Measurements from ENCODE around the gene IRGC.
"Not testable (repeated sequence)": the region's sequence is repeated elsewhere in the genome, so short reads cannot be mapped to it uniquely, and the experiment has no call there.

Gene IRGC

DNA sequence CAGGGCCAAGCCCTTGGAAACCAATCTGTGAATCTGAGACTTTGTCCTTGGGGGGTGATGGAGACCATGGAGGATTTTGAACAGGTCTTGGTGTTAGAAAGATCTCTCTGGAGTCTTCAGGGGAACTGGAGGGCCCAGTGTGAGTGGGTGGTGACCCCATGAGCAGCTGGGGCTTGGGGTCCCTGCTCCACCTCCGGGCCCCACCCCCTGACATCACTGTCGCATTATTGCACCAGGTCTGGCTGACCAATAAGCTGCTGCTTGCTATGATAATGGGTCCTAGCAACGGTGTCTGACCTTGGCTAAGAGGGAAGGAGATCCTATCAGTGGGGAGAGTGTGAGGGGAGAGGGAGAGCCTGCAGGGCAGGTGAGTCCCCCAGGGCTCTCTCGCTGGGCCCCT is at the start of gene IRGC:
TSS of gene IRGC (plus strand) at position 301 of the 400 bp plus-strand sequence. CDS start 2,483 bp downstream, outside the sequence.
- DNase-seq: no peak

- no peak for DNase-seq
These were observed 48.6 kb upstream of the IRGC start for GRCh38 chr19:43667126-43667875.

GRCh38 chr19:43667876-43668405 is 47.9 kb upstream of the IRGC start:
- DNase-seq: no peak

GRCh38 chr19:43668406-43669109 is 47.3 kb upstream of the IRGC start:
- peak; percentile 96 for DNase-seq

GRCh38 chr19:43672061-43672679 is 43.7 kb upstream of the IRGC start:
- no peak for DNase-seq

DNA sequence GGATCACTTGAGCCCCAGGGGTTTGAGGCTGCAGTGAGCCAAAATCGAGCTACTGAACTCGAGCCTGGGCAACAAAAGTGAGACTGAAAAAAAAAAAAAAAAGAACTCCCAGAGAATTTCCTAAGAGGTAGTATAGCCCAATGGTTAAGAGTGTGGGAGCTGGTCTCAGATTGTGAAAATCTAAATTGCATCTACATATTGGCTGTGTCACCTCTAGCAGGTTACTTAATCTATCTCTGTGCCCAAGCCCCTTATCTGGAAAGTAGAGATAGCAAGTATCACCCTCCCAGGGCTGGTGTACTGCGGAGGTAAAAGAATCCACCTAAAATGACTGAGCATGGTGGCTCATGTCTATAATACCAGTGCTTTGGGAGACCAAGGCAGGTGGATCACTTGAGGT is 42.2 kb upstream of the IRGC start:
- DNase-seq: no peak

GRCh38 chr19:43674183-43674582 is 41.7 kb upstream of the IRGC start:
- DNase-seq: no peak

DNA sequence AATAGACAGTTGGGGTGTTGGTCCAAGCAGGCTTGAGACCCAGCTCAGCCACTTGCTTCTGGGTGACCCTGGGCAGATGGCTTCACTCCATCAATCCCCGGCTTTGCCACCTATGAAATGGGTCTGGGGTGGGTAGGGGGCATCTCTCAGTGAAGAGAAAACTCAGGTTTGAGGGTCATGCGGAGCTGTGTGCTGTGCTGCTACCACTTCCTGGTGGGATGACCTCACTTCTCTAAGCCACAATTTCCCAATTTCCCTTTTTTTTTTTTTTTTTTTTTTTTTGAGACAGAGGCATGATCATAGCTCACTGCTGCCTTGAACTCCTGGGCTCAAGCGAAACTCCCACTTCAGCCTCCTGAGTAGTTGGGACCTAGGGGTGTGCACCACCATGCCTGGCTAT is 41.3 kb upstream of the IRGC start:
- no peak for DNase-seq

DNA sequence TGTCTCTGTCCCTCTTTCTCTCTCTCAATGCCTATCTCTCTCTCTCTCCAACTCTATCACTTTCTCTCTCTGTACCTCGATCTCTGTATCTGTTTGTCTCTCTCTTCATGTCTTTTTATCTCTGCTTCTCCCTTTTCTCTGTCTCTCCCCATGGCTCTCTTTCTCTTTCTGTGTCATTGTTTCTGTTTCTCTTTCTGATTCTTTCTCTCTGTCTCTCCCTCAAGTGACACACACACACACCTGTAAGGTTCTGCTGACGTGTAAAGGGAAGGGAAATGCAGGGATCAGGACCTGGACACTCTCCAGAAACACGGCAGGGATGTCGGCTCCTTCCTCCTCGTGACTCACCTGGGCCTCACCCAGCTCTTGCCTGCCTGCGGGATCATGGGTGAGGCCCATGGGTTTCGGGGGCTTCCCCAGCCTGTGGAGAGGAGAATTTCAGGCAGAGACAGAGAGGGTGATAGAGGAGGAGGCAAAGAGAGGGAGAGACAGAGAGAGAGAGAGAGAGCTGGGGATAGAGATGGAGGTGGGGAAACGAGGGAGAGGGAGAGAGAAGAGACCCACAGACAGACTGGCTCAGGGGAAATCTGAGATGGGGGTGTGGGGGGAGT is 40.5 kb upstream of the IRGC start:
- no peak for DNase-seq

DNA sequence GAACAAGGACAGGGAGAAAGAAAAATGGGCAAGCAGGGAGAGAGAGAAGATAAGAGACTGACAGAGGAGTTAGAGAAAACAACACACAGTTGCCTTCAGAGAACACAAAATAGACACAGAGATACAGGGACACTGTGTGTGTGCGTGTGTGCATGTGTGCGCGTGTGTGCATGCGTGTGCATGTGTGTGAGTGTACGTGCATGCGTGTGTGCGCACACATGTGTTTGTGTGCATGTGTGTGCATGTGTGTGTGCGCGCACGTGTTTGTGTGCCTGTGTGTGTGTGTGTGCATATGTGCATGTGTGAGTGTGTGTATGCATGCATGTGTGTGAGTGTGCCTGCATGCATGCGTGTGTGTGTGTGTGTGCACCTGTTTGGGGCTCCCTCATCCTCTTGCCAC is 40.0 kb upstream of the IRGC start:
- DNase-seq: no peak

DNA sequence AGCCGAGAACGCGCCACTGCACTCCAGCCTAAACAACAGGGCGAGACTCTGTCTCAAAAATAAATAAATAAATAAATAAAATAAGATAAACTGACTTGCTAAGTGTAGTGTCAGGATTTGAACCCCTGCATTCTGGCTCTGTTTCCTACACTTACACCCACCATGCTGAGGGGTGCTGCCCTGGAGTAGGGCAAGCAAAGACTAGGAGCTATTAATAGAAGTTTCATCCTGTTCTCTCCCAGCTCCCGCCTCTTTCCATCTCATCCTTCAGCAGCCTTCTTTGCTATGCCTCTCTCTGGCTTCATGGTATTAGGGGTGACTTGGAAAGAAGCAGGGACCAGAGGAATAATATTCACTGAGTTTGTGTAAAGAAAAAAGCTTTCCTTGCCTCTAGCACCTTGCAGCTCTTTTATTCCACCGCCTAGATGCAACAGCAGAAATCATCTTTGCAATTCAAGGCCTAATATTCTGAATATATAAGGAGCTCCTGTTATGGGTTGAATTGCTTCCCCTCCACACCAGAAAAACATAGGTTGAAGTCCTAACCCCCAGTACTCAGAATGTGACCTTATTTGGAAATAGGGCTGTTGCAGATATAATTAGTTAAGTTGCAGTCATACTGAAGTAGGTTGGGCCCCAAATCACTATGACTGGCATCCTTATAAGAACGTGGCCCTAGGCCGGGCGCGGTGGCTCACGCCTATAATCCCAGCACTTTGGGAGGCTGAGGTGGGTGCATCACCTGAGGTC is 37.2 kb upstream of the IRGC start:
- DNase-seq: no peak

GRCh38 chr19:43681821-43682220 is 34.1 kb upstream of the IRGC start:
- no peak for DNase-seq

DNA sequence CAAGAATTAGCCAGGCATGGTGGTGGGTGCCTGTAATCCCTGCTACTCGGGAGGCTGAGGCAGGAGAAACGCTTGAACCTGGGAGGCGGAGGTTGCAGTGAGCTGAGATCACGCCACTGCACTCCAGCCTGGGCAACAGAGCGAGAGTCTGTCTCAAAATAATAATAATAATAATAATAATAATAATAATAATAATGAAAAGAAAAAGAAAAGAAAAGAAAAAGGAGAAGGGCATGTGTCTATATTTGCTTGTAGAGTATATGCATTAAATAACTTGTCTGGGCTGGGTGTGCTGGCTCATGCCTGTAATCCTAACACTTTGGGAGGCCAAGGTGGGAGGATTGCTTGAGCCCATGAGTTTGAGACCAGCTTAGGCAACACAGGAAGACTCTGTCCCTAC is 33.6 kb upstream of the IRGC start:
- not testable (repeated sequence) for DNase-seq

DNA sequence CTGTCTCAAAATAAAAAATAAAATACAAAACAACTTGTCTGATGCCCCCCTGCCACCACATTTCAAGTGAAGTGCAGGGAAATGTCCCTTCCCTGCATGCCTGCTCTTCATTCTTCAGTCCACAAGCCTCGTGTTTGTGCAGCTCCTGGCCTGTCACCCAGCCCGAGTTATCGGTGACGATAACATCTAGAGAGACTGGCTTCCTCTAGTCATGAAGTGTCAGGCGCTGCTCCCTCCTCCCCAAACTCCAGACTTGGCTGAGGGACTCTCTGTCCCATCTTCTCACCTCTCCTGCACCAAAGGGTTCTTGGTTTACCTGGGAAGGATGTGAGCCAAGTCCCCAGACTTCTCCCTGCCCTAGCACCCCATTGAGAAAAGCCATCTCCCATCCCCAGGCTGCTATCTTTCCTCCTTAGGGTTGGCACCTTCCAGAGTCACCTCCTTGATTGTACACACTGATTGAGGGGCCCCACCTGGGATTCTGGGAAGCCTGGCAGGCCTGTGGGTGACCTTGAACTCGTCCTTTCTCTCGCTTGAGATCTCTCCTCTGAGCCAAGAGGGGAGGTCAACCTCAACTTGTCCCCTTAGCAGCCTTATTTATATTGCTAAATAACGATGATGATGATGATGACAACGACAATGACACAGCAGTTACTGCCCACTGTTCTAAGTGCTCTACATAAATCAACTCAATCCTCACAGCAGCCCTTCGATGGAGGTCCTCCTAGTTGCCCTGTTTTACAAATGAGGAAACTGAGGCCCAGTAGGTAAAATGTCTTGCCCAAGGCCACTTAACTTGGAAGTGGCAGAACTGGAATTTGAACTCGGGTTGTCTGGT is 32.8 kb upstream of the IRGC start:
- DNase-seq: no peak

DNA sequence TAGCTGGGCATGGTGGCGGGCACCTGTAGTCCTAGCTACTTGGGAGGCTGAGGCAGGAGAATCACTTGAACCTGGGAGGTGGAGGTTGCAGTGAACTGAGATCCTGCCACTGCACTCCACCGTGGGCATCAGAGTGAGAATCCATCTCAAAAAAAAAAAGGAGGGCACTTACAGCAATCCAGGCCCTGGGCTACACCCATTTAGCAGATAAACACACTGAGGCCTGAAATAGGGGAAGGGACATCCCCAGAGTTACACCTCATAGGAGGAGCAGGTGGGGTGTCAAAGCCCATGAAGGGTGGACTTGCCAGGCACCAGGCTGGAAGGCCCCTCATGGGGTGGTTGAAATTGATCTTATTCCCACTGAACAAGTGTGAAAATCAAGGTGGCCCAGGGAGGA is 32.0 kb upstream of the IRGC start:
- DNase-seq: no peak

DNA sequence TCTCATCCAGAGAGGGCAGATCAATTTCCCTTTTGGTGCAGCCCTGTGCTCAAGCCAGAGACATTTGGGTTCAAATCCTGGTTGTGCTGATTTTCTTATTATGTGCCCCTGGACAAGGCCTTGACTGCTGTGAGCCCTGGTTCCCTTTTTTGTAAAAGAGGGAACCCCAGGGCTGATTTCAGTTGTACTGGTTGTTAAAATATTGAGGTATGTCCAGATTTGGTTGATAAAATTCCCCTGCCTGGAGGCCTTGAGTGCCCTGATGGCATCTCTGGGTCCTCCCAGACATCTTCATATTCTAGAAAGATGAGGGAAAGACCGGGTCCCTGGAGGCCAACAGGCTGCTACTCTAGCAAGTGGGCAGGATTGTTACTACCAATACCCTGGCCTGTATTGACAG is 31.6 kb upstream of the IRGC start:
- DNase-seq: no peak

- no peak for DNase-seq
These were observed 28.2 kb upstream of the IRGC start for GRCh38 chr19:43687660-43687997.

DNA sequence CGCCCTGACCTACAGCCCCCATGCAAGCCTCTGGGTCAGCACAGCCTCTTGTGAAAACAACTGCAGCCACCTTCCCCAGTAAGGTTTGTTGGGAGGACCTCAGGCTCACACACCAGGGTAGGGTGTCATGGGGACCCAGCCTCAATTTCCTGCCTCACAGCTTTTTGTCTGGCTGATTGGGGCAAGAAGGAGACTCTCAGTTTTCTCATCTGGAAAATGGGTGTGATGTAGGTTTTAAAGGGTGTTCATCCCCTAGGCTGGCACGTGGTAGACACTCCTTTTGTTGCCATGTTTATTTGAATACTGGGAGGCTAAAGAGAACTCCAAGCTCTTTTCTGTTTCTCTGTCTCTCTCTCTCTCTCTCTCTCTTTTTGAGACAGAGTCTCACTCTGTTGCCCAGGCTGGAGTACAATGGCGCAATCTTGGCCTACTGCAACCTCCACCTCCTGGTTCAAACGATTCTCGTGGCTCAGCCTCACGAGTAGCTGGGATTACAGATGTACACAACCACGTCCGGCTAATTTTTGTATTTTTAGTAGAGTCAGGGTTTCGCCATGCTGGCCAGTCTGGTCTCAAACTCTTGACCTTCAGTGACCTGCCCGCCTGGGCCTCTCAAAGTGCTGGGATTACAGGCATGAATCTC is 27.7 kb upstream of the IRGC start:
- no peak for DNase-seq

- DNase-seq: no peak
These were observed 25.4 kb upstream of the IRGC start for GRCh38 chr19:43690444-43690843.

- DNase-seq: no peak
These were observed 25.0 kb upstream of the IRGC start for GRCh38 chr19:43690890-43691289.

GRCh38 chr19:43691755-43692154 is 24.1 kb upstream of the IRGC start:
- DNase-seq: no peak

All from GOT3 (cell line).